Stimulated activated CD4-positive, alpha-beta T cell treated with anti-CD3 and anti-CD28 coated beads, Interleukin-15, amount 100 ng/mL, for 24 hours (primary cell): ENCODE data around the gene PRDM2.

ENCODE experiments used
- DNase-seq: peaks from one replicate; pipeline ENCODE4 v3.0.0-alpha.2; 2020

Gene PRDM2

GRCh38 chr1:13855554-13855953, 155.6 kb downstream of the PRDM2 start:
- no peak for DNase-seq

- no peak for DNase-seq
These were observed 160.0 kb downstream of the PRDM2 start for GRCh38 chr1:13860031-13860430.

- DNase-seq, result no peak
These were observed 164.8 kb downstream of the PRDM2 start for GRCh38 chr1:13864760-13865159.

GRCh38 chr1:13865851-13866250, 165.9 kb downstream of the PRDM2 start:
- no peak for DNase-seq

GRCh38 chr1:13867603-13868002, 167.6 kb downstream of the PRDM2 start:
- DNase-seq, result no peak

- no peak for DNase-seq
These were observed 169.3 kb downstream of the PRDM2 start for GRCh38 chr1:13869172-13869797.

- no peak for DNase-seq
These were observed 171.4 kb downstream of the PRDM2 start for GRCh38 chr1:13871413-13871812.

GRCh38 chr1:13871886-13872285, 171.9 kb downstream of the PRDM2 start:
- no peak for DNase-seq

GRCh38 chr1:13873032-13873431, 173.0 kb downstream of the PRDM2 start:
- no peak for DNase-seq
